ENCODE measurements around the gene LRRC75A.
"Not testable (repeated sequence)": the region's sequence is repeated elsewhere in the genome, so short reads cannot be mapped to it uniquely, and the experiment has no call there.

LRRC75A gene, protein sequence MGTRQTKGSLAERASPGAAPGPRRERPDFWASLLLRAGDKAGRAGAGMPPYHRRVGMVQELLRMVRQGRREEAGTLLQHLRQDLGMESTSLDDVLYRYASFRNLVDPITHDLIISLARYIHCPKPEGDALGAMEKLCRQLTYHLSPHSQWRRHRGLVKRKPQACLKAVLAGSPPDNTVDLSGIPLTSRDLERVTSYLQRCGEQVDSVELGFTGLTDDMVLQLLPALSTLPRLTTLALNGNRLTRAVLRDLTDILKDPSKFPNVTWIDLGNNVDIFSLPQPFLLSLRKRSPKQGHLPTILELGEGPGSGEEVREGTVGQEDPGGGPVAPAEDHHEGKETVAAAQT

GRCh38 chr17:16491703-16492612 lies at the start of gene LRRC75A:
Gene LRRC75A (minus strand): TSS chr17:16492193. CDS start chr17:16491990, 203 bp downstream.
- DNase-seq (ENCODE audit: extremely low read depth in 1 of 2, low read depth in 1 of 2), result peak in 1 of 2 donors; percentile 41

GRCh38 chr17:16537130-16537458 lies 45.1 kb upstream of the LRRC75A start:
- no peak for DNase-seq (ENCODE audit: extremely low read depth in 1 of 2, low read depth in 1 of 2)

GRCh38 chr17:16534236-16534635 lies 42.2 kb upstream of the LRRC75A start:
- DNase-seq (ENCODE audit: extremely low read depth in 1 of 2, low read depth in 1 of 2), result no peak

GRCh38 chr17:16529906-16530305 lies 37.9 kb upstream of the LRRC75A start:
- no peak for DNase-seq (ENCODE audit: extremely low read depth in 1 of 2, low read depth in 1 of 2)

DNA sequence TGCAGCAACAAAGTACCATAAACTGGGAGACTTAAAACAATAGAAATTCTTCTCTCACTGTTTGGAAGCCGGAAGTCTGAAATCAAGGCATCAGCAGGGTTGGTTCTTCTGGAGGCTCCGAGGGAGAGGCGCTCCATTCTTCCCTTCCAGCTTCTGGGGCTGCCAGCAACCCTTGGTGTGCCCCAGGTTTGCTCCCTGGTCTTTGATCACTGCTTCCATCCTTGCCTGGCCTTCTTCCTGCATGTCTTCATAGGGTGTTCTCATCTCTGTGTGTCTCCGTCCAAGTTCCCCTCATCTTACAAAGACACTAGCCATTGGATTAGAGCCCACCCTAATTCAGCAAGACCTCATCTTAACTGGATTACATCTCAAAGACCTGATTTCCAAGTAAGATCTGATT lies 35.3 kb upstream of the LRRC75A start:
- DNase-seq (ENCODE audit: extremely low read depth in 1 of 2, low read depth in 1 of 2), result no peak

GRCh38 chr17:16525556-16525955 lies 33.6 kb upstream of the LRRC75A start:
- not testable (repeated sequence) for DNase-seq (ENCODE audit: extremely low read depth in 1 of 2, low read depth in 1 of 2)

DNA sequence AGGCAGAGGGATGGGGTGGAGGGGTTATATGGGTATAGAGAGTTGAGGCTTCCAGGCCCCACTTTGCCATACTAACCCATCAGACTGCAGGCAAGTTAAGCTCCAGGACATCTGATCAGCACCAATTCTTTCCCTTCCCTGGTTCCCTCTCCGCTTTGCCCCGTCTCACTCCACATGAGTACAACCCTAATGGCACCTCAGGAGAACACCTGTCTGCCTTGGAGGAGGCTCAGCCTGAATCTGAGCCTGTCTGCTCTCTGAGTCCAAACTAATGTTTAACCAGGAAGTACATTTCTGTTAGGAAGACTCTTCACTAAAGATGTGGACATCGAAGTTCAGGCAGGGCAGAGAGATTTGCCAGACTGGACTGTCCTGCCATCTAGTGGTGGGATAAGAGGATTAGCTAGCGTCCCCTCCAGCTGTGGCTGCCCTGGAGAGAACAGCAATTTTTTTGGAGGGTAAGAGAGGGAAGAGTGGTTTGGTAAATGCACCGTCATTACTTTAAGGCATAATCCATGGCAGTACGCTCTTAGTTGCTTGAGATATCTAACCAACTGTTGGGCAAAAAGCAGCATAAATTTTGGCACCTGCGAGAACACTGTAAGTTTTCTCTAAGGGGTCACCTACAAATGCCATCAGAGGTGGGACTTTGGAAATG lies 29.2 kb upstream of the LRRC75A start:
- peak; percentile 19 to 36 for DNase-seq (ENCODE audit: extremely low read depth in 1 of 2, low read depth in 1 of 2)

GRCh38 chr17:16519021-16519420 lies 27.0 kb upstream of the LRRC75A start:
- DNase-seq (ENCODE audit: extremely low read depth in 1 of 2, low read depth in 1 of 2), result no peak

DNA sequence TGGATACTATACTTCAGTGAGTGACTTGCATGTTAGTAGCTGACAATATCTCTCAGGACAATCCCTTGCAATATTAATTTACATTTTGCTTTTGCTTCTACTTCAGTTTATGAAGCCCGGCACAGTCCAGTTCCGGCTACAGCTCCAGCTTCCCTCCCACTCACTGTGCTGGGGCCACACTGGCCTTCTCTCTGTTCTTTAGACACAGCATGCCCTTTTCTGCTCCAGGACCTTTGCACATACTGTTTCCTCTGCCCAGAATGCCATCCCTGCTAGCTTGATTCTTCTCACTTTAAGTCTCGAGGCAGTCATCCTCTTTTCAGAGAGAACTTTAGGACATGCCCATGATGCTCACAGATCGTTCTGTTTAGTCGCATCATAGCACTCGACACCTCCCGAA lies 25.5 kb upstream of the LRRC75A start:
- no peak for DNase-seq (ENCODE audit: extremely low read depth in 1 of 2, low read depth in 1 of 2)

DNA sequence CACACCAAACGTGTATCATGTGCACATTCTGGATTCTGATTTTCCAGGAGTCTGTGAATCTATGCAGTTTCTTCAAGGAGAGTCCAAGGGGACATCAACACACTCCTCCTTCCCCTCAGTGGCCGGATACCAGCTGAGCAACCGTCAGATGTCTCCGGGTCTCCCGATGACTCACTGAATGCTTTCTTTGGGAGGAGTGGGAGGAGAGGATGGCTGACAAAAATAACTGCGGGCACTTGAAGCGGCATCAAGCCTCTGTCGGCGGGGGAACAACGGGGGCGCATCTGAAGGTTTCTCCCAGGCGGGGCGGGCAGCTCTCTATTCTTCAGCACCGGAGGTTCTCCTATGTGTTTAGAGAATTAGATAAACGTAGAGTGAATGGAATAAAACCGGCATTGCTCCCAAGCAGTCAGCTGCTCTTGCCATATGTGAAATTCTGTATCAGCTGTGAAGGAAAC lies 24.6 kb upstream of the LRRC75A start:
- DNase-seq (ENCODE audit: extremely low read depth in 1 of 2, low read depth in 1 of 2), result no peak

DNA sequence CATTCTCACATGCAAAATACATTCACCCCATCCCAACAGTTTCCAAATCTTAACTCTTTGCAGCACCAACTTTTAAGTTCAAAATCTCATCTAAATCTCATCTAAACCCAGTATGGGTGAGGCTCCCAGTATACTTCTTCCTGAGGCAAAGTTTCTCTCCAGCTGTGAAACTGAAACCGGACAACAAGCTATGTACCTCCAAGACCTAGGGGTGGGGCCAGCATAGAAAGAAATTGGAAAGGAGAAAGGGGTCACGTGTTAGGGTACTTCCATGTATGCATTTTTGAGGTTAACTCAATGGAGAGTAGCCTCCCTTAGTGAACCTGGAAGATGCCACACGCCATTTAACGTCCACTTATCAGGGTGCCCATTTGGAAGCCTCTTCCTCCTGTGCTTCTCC lies 23.9 kb upstream of the LRRC75A start:
- DNase-seq (ENCODE audit: extremely low read depth in 1 of 2, low read depth in 1 of 2), result no peak

DNA sequence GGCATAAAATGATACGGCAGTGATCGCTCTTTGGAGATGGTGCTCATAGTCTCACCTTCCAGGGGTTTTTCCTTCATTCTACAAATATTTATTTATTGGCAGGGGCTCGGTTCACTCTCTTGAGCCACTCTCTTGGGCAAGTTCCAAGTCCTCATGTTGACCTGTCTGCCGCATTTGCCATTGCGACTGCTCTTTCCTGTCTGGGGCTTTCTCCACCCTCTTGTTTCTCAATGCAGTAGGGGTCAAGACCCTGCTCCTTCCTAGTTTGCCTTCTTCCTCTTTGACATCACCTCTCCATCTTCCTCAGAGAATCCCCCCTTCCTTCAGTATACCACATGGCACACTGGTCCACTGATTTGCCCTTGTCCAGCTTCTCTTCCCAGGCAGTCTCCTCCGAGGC lies 21.9 kb upstream of the LRRC75A start:
- DNase-seq (ENCODE audit: extremely low read depth in 1 of 2, low read depth in 1 of 2), result no peak

GRCh38 chr17:16512011-16512410 lies 20.0 kb upstream of the LRRC75A start:
- DNase-seq (ENCODE audit: extremely low read depth in 1 of 2, low read depth in 1 of 2), result no peak

DNA sequence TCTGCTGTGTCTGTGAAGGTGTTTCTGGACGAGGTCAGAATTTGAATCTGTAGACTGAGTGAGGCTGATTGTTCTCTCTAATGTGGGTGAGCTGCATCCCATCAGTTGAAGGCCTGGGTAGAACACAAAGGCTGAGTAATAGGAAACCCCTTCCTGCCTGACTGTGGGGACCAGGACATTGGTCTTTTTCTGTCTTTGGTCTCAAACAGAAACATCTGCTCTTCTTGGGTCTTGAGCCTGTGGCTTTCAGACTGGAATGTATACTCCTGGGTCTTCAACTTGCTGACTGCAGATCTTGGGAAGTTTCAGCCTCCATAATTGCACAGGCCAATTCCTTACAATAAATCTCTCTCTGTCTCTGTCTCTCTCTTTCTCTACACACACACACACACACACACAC lies 19.6 kb upstream of the LRRC75A start:
- DNase-seq (ENCODE audit: extremely low read depth in 1 of 2, low read depth in 1 of 2), result no peak

- no peak for DNase-seq (ENCODE audit: extremely low read depth in 1 of 2, low read depth in 1 of 2)
Observed at GRCh38 chr17:16507918-16508533, 16.0 kb upstream of the LRRC75A start.

GRCh38 chr17:16506188-16506587 lies 14.2 kb upstream of the LRRC75A start:
- DNase-seq (ENCODE audit: extremely low read depth in 1 of 2, low read depth in 1 of 2), result no peak

DNA sequence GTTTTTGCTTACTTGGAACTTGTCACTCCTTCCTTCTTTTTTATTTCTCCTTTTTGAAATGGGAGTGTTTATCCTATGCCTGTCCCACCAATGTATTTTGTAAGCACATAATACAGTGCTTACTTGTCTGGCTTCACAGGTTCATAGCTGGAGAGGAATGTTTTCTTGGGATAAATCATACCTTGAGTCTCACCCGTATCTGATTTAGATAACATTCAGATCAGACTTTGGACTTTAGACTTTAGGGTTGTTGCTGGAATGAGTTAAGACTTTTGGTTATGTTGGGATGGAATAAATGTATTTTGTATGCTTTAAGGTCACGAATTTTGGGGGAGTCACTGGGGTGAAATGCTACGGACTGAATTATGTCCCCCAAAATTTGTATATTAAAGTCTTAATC lies 13.0 kb upstream of the LRRC75A start:
- no peak for DNase-seq (ENCODE audit: extremely low read depth in 1 of 2, low read depth in 1 of 2)

GRCh38 chr17:16496820-16497489 lies 5.0 kb upstream of the LRRC75A start:
- no peak for DNase-seq (ENCODE audit: extremely low read depth in 1 of 2, low read depth in 1 of 2)

GRCh38 chr17:16495980-16496819 lies 4.2 kb upstream of the LRRC75A start:
- DNase-seq (ENCODE audit: extremely low read depth in 1 of 2, low read depth in 1 of 2), result no peak

DNA sequence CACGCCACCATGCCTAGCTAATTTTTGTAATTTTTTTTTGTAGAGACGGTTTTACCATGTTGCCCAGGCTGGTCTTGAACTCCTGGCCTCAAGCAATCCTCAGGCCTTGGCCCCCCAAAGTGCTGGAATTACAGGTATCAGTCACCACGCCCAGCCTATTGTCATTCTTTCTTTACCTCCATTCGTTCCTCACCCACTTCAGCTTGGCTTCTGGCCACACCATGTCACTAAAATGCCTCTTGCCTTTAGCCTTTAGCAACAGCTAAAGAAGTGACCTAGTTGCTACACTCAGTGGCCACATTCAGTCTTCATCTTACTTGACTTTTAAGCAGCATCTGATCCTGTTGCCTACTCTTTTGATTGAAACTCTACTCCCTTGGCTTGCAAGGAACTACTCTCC lies 3.6 kb upstream of the LRRC75A start:
- DNase-seq (ENCODE audit: extremely low read depth in 1 of 2, low read depth in 1 of 2), result no peak
